Astrocyte of the spinal cord (primary cell): Measurements from ENCODE around the gene DHX16.

Source experiments
- DNase-seq: peaks from one replicate; pipeline ENCODE4 v3.0.0; 2011; ENCODE audit warnings: low read depth, low spot score
- H3K4me3 ChIP-seq: 2 replicates; pipeline ENCODE4 v1.5.1; 2011; ENCODE audit warnings: low read depth, mild to moderate bottlenecking, low read length, moderate library complexity
- CTCF ChIP-seq: IDR thresholded peaks from 2 replicates; pipeline ENCODE4 v1.5.1; 2012; ENCODE audit warnings: low read depth, mild to moderate bottlenecking, low read length, inconsistent platforms
- in situ Hi-C: cut with HindIII; loops from 2 replicates; pipeline ENCODE4 v1.10.0; 2017; ENCODE audit warnings: low sequenced_read_pairs

Gene DHX16

GRCh38 chr6:30613251-30614043 lies 59.4 kb downstream of the DHX16 start:
- TF ChIP-seq CTCF, result no peak
- peak; percentile 21 for DNase-seq
- no peak overlapping the region for H3K4me3 ChIP-seq
- in situ Hi-C loops, result no loop called here

GRCh38 chr6:30612687-30613248 lies 60.0 kb downstream of the DHX16 start:
- DNase-seq, result peak; percentile 82
- no peak for TF ChIP-seq CTCF
- in situ Hi-C loops, result no loop called here
- no peak overlapping the region for H3K4me3 ChIP-seq

DNA sequence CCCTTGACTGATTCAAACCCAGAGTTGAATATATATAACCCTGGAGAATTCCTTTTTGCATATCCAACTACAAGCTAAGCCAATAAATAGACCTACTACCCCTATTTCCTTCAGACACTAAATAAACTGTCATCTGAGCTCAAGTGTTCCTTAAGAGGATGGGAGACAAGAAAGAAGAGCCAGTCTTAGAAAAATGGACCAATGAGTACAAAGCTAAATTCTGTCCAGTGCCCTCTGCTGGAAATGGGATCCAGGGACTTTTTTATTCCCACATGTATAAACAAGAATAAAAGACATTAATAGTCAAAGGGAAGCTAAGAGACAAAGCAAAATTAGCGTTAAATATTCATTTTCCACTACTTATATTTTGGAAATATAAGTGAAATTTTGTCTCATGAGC lies 60.6 kb downstream of the DHX16 start:
- in situ Hi-C loops, result no loop called here
- TF ChIP-seq CTCF, result peak; percentile 45
- no peak overlapping the region for H3K4me3 ChIP-seq
- DNase-seq, result no peak

- H3K4me3 ChIP-seq, result no peak overlapping the region
- in situ Hi-C loops, result no loop called here
- TF ChIP-seq CTCF, result no peak
- no peak for DNase-seq
These were observed 61.0 kb downstream of the DHX16 start for GRCh38 chr6:30611856-30612194.

GRCh38 chr6:30611150-30611855 lies 61.5 kb downstream of the DHX16 start:
- no peak for TF ChIP-seq CTCF
- no peak overlapping the region for H3K4me3 ChIP-seq
- in situ Hi-C loops, result no loop called here
- no peak for DNase-seq

DNA sequence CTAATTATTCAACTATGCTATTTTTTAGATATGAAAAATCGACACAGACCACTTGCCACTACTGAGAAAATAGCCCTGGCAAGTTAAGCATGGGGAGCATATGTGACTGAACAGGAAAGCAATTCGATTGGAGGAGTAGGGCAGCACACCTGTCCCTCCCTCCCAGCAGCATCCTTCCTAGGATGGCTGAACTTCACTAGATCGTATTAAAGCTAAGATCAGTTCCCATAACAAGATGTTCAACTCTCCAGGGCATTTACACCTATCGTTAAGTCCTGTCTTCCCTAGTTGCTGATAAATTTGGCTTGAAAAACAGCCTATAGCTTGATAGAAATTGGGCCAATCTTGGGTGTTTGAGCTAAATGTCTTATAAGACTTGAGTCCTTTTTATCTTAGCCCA lies 62.7 kb downstream of the DHX16 start:
- no peak for TF ChIP-seq CTCF
- DNase-seq, result no peak
- in situ Hi-C loops, result no loop called here
- H3K4me3 ChIP-seq, result no peak overlapping the region
